Measurements from ENCODE around the gene NAV2.
A peak's percentile ranks its signal among the peaks of the same experiment; 100 is the strongest.

Gene NAV2

GRCh38 chr11:19712281-19713195 is at the start of gene NAV2:
Gene NAV2 (plus strand): TSS chr11:19712837. CDS start chr11:19713696, 859 bp downstream.
- peak within 1 kb of the TSS; percentile 88 to 96 for H3K4me3 ChIP-seq
- peaks cover 0 to 51% (median 28%) of the 10 kb centered on the region in 4 donors for H3K4me1 ChIP-seq
- no peaks in the 10 kb centered on the region for H3K9me3 ChIP-seq
- DNase-seq: peak; percentile 93 to 97
- H3K27me3 ChIP-seq: no peaks in the 10 kb centered on the region
- peak within 1 kb of the TSS; percentile 95 to 98 for H3K27ac ChIP-seq
- intact Hi-C loops (cut with DNase I; ENCODE audit: low total_unique reads): loop anchor here (2.0 to 10.0 kb wide), 2 partner anchors 32 to 118 kb away; no protein-coding TSS in a partner anchor
- no peaks in the 10 kb centered on the region for H3K36me3 ChIP-seq
- peak in 1 of 2 experiments; percentile 23 for TF ChIP-seq CTCF (IDR thresholded peaks at IDR 0.05)

GRCh38 chr11:19663206-19663605 is 49.4 kb upstream of the NAV2 start:
- DNase-seq: no peak
- Histone ChIP-seq H3K9me3 (no peaks in the 10 kb centered on the region), H3K27ac (no peak overlapping the region), H3K4me3 (no peak overlapping the region), H3K27me3 (no peaks in the 10 kb centered on the region), H3K4me1 (peaks cover 0 to 24% (median 13%) of the 10 kb centered on the region in 4 donors), H3K36me3 (no peaks in the 10 kb centered on the region)
- no peak for TF ChIP-seq CTCF (IDR thresholded peaks at IDR 0.05)
- intact Hi-C loops (cut with DNase I; ENCODE audit: low total_unique reads): no loop called here

- peak in 1 of 2 donors; percentile 38 for DNase-seq
- no peaks in the 10 kb centered on the region for H3K9me3 ChIP-seq
- no peak overlapping the region for H3K4me3 ChIP-seq
- intact Hi-C loops (cut with DNase I; ENCODE audit: low total_unique reads): no loop called here
- no peaks in the 10 kb centered on the region for H3K27me3 ChIP-seq
- H3K4me1 ChIP-seq: peaks cover 0 to 24% (median 10%) of the 10 kb centered on the region in 4 donors
- H3K27ac ChIP-seq: peak overlapping the region; percentile 47 to 54
- no peak for TF ChIP-seq CTCF (IDR thresholded peaks at IDR 0.05)
- H3K36me3 ChIP-seq: no peaks in the 10 kb centered on the region
Observed at GRCh38 chr11:19664886-19665548, 47.6 kb upstream of the NAV2 start.

GRCh38 chr11:19666951-19667350 is 45.7 kb upstream of the NAV2 start:
- no peak for TF ChIP-seq CTCF (IDR thresholded peaks at IDR 0.05)
- Histone ChIP-seq H3K27me3 (no peaks in the 10 kb centered on the region), H3K36me3 (no peaks in the 10 kb centered on the region), H3K4me1 (peaks cover 0 to 36% (median 17%) of the 10 kb centered on the region in 4 donors), H3K9me3 (no peaks in the 10 kb centered on the region), H3K27ac (no peak overlapping the region), H3K4me3 (no peak overlapping the region)
- DNase-seq: no peak
- intact Hi-C loops (cut with DNase I; ENCODE audit: low total_unique reads): no loop called here

- peak overlapping the region; percentile 44 to 87 for H3K27ac ChIP-seq
- intact Hi-C loops (cut with DNase I; ENCODE audit: low total_unique reads): no loop called here
Observed at GRCh38 chr11:19669511-19669910, 43.1 kb upstream of the NAV2 start.

More at GRCh38 chr11:19669511-19669910, 43.1 kb upstream of the NAV2 start:
- TF ChIP-seq CTCF (IDR thresholded peaks at IDR 0.05): no peak
- Histone ChIP-seq H3K4me1 (peaks cover 0 to 58% (median 41%) of the 10 kb centered on the region in 4 donors), H3K27me3 (no peaks in the 10 kb centered on the region), H3K4me3 (no peak overlapping the region), H3K36me3 (no peaks in the 10 kb centered on the region), H3K9me3 (no peaks in the 10 kb centered on the region)
- DNase-seq: no peak
